Measurements from ENCODE around the gene FAM151A. TPM values are rescaled to one million over a fixed set of nuclear protein-coding genes. Genes with fewer than 3 reads are reported as not detected.
"Not testable (repeated sequence)": the region's sequence is repeated elsewhere in the genome, so short reads cannot be mapped to it uniquely, and the experiment has no call there.

FAM151A gene
- total RNA-seq, 1 donor from 2014 or later, result 0.80 TPM

GRCh38 chr1:54645806-54646676, 22.7 kb upstream of the FAM151A start:
- Histone ChIP-seq H3K27me3 (ENCODE audit: low read depth) (no peaks in the 10 kb centered on the region), H3K4me3 (peak overlapping the region; percentile 42), H3K27ac (replicated peaks) (peak overlapping the region; percentile 87), H3K9me3 (replicated peaks) (peaks cover 22% of the 10 kb centered on the region), H3K4me1 (peaks cover 19% of the 10 kb centered on the region), H3K36me3 (no peaks in the 10 kb centered on the region)
- intact Hi-C loops (cut with micrococcal nuclease), result no loop called here
- DNase-seq, result peak; percentile 39
- TF ChIP-seq CTCF (IDR thresholded peaks at IDR 0.05; ENCODE audit: borderline replicate concordance), result no peak

GRCh38 chr1:54643736-54644135, 20.4 kb upstream of the FAM151A start:
- peaks cover 13% of the 10 kb centered on the region for H3K4me1 ChIP-seq
- TF ChIP-seq CTCF (IDR thresholded peaks at IDR 0.05; ENCODE audit: borderline replicate concordance), result no peak
- H3K27me3 ChIP-seq (ENCODE audit: low read depth), result no peaks in the 10 kb centered on the region
- H3K36me3 ChIP-seq, result no peaks in the 10 kb centered on the region
- no peak overlapping the region for H3K27ac ChIP-seq (replicated peaks)
- no peak overlapping the region for H3K4me3 ChIP-seq
- no peak for DNase-seq
- intact Hi-C loops (cut with micrococcal nuclease), result no loop called here
- H3K9me3 ChIP-seq (replicated peaks), result peaks cover 22% of the 10 kb centered on the region

GRCh38 chr1:54640863-54641836, 17.8 kb upstream of the FAM151A start, which contains the start of gene MROH7:
MROH7 (plus strand) TSS chr1:54641786; CDS start chr1:54652927, 11,141 bp downstream.
- no peak for DNase-seq
- intact Hi-C loops (cut with micrococcal nuclease), result no loop called here
- no peak within 1 kb of the TSS for H3K27ac ChIP-seq (replicated peaks)
- no peak within 1 kb of the TSS for H3K4me3 ChIP-seq
- peaks cover 2% of the 10 kb centered on the region for H3K4me1 ChIP-seq
- no peaks in the 10 kb centered on the region for H3K27me3 ChIP-seq (ENCODE audit: low read depth)
- H3K36me3 ChIP-seq, result peaks cover 2% of the 10 kb centered on the region
- no peak for TF ChIP-seq CTCF (IDR thresholded peaks at IDR 0.05; ENCODE audit: borderline replicate concordance)
- H3K9me3 ChIP-seq (replicated peaks), result peaks cover 22% of the 10 kb centered on the region

GRCh38 chr1:54640361-54640760, 17.0 kb upstream of the FAM151A start:
- H3K27me3 ChIP-seq (ENCODE audit: low read depth), result no peaks in the 10 kb centered on the region
- TF ChIP-seq CTCF (IDR thresholded peaks at IDR 0.05; ENCODE audit: borderline replicate concordance), result no peak
- intact Hi-C loops (cut with micrococcal nuclease), result no loop called here
- peaks cover 8% of the 10 kb centered on the region for H3K36me3 ChIP-seq
- no peak overlapping the region for H3K4me3 ChIP-seq
- peaks cover 22% of the 10 kb centered on the region for H3K9me3 ChIP-seq (replicated peaks)
- DNase-seq, result no peak
- no peak overlapping the region for H3K27ac ChIP-seq (replicated peaks)
- H3K4me1 ChIP-seq, result no peaks in the 10 kb centered on the region

GRCh38 chr1:54636461-54637446, 13.4 kb upstream of the FAM151A start:
- peaks cover 16% of the 10 kb centered on the region for H3K36me3 ChIP-seq
- DNase-seq; intact Hi-C loops (cut with micrococcal nuclease); H3K4me1 ChIP-seq; H3K4me3 ChIP-seq; H3K9me3 ChIP-seq (replicated peaks); H3K27me3 ChIP-seq (ENCODE audit: low read depth); H3K27ac ChIP-seq (replicated peaks): not testable (repeated sequence)

GRCh38 chr1:54635804-54636203, 12.5 kb upstream of the FAM151A start:
- DNase-seq; H3K4me3 ChIP-seq; intact Hi-C loops (cut with micrococcal nuclease); H3K27ac ChIP-seq (replicated peaks); H3K9me3 ChIP-seq (replicated peaks); H3K4me1 ChIP-seq; H3K27me3 ChIP-seq (ENCODE audit: low read depth): not testable (repeated sequence)
- peaks cover 16% of the 10 kb centered on the region for H3K36me3 ChIP-seq
